Measurements from ENCODE around the gene TRIM41.
A peak's percentile ranks its signal among the peaks of the same experiment; 100 is the strongest.

DNA sequence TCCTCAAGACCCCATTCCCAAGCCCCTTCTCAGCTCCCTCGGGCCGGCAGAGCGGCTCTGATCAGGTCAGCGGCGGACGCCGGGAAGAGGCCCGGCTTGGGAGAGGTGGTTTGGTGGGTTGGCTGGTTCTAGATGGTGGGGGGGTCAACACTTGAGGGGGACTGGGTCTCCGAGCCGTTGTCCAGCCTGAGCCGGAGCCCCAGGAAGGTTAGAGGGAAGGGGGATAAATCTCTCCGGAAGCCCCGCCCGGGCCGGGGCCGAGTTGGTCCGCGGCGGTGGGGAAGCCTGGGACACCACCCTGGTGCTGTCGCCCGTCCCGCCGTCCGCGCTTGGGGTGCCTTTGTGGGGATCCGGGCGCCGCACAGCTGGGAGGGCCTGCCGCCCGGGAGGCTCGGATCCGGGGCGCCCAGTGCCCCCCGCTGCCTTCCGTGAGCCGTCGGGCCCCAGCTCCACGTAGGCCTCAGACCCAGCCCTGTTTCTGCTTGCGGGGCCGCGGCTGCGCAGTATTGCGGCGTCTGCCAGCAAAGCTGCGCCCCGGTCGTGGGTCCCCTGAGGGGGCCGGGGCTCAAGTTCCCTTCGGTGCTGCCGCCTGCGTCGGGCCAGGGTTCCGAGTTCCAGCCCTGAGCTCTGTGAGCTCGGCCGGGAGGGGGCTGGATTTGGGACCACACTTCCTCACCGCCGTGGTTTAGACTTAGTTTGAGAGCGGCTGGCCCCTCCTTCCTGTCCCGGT, 38.4 kb downstream of the TRIM41 start:
- TF ChIP-seq POLR2A (IDR thresholded peaks at IDR 0.05; ENCODE audit: low read length) (peak; percentile 60), GATA1 (IDR thresholded peaks at IDR 0.05; ENCODE audit: low read depth, low read length) (no peak)

Measured in erythroblast (primary cell).